GM06990 (cell line): Measurements from ENCODE around the gene LTC4S.

ENCODE experiments used
- DNase-seq: peaks from one replicate; pipeline ENCODE4 v3.0.0-alpha.2; 2011; ENCODE audit not compliant: insufficient read length; ENCODE audit errors: extremely low read depth
- H3K27me3 ChIP-seq: replicated peaks from 2 replicates; pipeline ENCODE4 v1.6.0; 2011; ENCODE audit warnings: low read length; ENCODE audit not compliant: control insufficient read depth, insufficient read depth
- H3K36me3 ChIP-seq: 2 replicates; pipeline ENCODE4 v1.5.1; 2011; ENCODE audit warnings: low read length; ENCODE audit not compliant: control insufficient read depth, insufficient read depth
- H3K4me3 ChIP-seq: replicated peaks from 2 replicates; pipeline ENCODE4 v1.5.1; 2011; ENCODE audit warnings: low read depth, mild to moderate bottlenecking, control low read depth, low read length
- CTCF ChIP-seq: IDR thresholded peaks from 2 replicates; pipeline ENCODE4 v1.5.1; 2011; ENCODE audit warnings: low read length, control low read depth, mild to moderate bottlenecking, inconsistent platforms; ENCODE audit not compliant: insufficient read depth, poor library complexity, severe bottlenecking

The LTC4S gene

DNA sequence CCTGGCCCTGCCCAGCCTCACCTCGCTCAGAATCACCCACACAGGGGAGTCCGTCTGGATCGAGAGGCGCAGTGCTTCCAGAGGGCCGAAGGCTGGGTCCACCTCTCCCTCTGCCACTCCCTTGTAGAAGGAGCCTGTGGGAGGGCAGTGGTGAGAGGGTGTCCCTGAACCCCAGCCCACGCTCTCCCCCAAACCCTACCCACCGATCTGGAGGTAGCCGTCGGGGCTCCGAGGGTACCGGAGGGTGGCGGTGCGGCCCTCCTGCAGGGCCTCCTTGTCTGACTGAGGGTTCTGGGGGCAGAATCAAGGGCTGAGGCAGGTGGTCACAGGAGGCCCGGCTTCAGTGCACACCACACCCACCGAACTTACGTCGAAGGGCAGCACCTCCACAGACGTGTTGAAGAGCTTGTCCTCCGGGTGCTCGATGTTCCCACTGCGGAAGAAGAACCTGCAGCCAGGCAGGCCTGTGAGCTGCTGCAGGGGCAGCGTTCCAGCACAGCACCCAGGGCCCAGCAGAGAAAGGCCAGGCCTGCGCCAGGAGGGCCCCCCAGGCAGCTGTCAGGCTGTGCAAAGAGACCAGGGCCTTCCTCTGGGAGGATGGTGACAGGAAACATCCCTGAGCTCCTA, 4.5 kb downstream of the LTC4S start:
- no peak for DNase-seq
- H3K27me3 ChIP-seq, result no peaks in the 10 kb centered on the region
- TF ChIP-seq CTCF, result no peak
- no peak overlapping the region for H3K4me3 ChIP-seq
- peaks cover 15% of the 10 kb centered on the region for H3K36me3 ChIP-seq

- no peaks in the 10 kb centered on the region for H3K27me3 ChIP-seq
- peaks cover 15% of the 10 kb centered on the region for H3K36me3 ChIP-seq
- H3K4me3 ChIP-seq, result no peak overlapping the region
- TF ChIP-seq CTCF, result no peak
- no peak for DNase-seq
Observed at GRCh38 chr5:179798771-179799643, 5.2 kb downstream of the LTC4S start.

DNA sequence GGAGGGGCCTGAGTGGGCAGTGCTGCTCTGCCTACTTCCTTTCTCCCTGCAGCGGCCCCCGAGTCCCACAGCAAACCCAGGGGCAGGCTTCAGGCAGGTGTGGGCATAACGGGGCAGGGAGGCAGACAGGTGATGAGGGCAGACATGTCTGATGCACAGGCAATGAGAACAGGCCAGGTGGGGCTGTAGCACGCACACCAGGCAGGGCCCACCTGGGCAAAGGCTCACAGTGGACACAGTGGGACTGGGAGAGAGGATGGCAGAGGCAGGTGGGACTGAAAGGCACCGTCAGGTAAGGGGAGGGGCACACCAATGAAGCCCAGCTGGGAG, 5.8 kb downstream of the LTC4S start:
- TF ChIP-seq CTCF, result no peak
- Histone ChIP-seq H3K36me3 (peaks cover 15% of the 10 kb centered on the region), H3K27me3 (no peaks in the 10 kb centered on the region), H3K4me3 (no peak overlapping the region)
- no peak for DNase-seq

- H3K27me3 ChIP-seq, result no peaks in the 10 kb centered on the region
- H3K36me3 ChIP-seq, result peaks cover 15% of the 10 kb centered on the region
- no peak for TF ChIP-seq CTCF
- no peak overlapping the region for H3K4me3 ChIP-seq
- DNase-seq, result no peak
Observed at GRCh38 chr5:179800071-179800695, 6.4 kb downstream of the LTC4S start.

GRCh38 chr5:179800696-179801201, 7.0 kb downstream of the LTC4S start:
- no peak for DNase-seq
- Histone ChIP-seq H3K27me3 (no peaks in the 10 kb centered on the region), H3K4me3 (no peak overlapping the region), H3K36me3 (peaks cover 15% of the 10 kb centered on the region)
- TF ChIP-seq CTCF, result no peak
